GM12878 (cell line): Measurements from ENCODE around the gene ANKRD11. TPM values are rescaled to one million over a fixed set of nuclear protein-coding genes. Genes with fewer than 3 reads are reported as not detected.
"Not testable (repeated sequence)": the region's sequence is repeated elsewhere in the genome, so short reads cannot be mapped to it uniquely, and the experiment has no call there.

Source experiments
- ATAC-seq: fragments of 200-7000 bp; cut with Tn5 transposase; 3 replicates; pipeline ENCODE4 v1.9.1; 2020; ENCODE audit warnings: mild to moderate bottlenecking, moderate library complexity
- BruUV-seq: library from RNA; stranded (reverse); fragments of 400-500 nt; replicated peaks from 2 replicates; lab custom pipeline; 2021; lab: Mats Ljungman, UMichigan
- CTCF ChIA-PET: fragments of 300-600 bp; sonication (Branson Sonifier 250); formaldehyde crosslinking; extraction: SDS; loops from one replicate; lab custom pipeline; 2021; ENCODE audit warnings: inconsistent platforms; lab: Yijun Ruan, JAX
- POLR2A ChIA-PET: fragments of 350-600 bp; formaldehyde crosslinking; extraction: SDS; loops from one replicate; lab custom pipeline; 2021; ENCODE audit warnings: inconsistent platforms; lab: Charles Lee
- RAD21 ChIA-PET: fragments of 300-600 bp; sonication (Branson Sonifier 250); formaldehyde crosslinking; loops from one replicate; lab custom pipeline; 2023; ENCODE audit warnings: antibody characterized with exemption; ENCODE audit not compliant: unreplicated experiment; lab: Charles Lee
- SMC1A ChIA-PET: fragments of 300-600 bp; sonication (Branson Sonifier 250); formaldehyde crosslinking; loops from one replicate; lab custom pipeline; 2023; ENCODE audit not compliant: unreplicated experiment, uncharacterized antibody; lab: Charles Lee
- DNase-seq: peaks from one replicate; pipeline ENCODE4 v3.0.0-alpha.2; 2011; ENCODE audit warnings: low read depth, low spot score
- FAIRE-seq: peaks from 3 replicates; lab custom pipeline; 2011; peaks lifted over from hg19 to GRCh38; lab: Jason Lieb, UNC
- H2AFZ ChIP-seq: 2 replicates; pipeline ENCODE4 v1.6.0; 2011; ENCODE audit warnings: low read depth, low read length, control low read depth; ENCODE audit not compliant: control insufficient read depth
- H3K27ac ChIP-seq: 2 replicates; pipeline ENCODE4 v1.5.1; 2011; ENCODE audit warnings: control low read depth; ENCODE audit not compliant: control insufficient read depth, insufficient read depth
- H3K27me3 ChIP-seq, 2 experiments: replicated peaks in 1 of 2; 2 replicates each; pipeline versions ENCODE4 v1.6.0 to v1.6.1; 2011; ENCODE audit warnings: low read length in 1 of 2; ENCODE audit not compliant: control insufficient read depth in 2 of 2, insufficient read depth in 2 of 2
- H3K36me3 ChIP-seq, 2 experiments: 2 replicates each; pipeline ENCODE4 v1.5.1; 2011; ENCODE audit warnings: low read length in 1 of 2; ENCODE audit not compliant: control insufficient read depth in 2 of 2, insufficient read depth in 2 of 2
- H3K4me1 ChIP-seq: 2 replicates; pipeline ENCODE4 v1.6.1; 2011; ENCODE audit warnings: mild to moderate bottlenecking, low read length, moderate library complexity, mixed read lengths; ENCODE audit not compliant: control insufficient read depth, insufficient read depth
- H3K4me2 ChIP-seq: 2 replicates; pipeline ENCODE4 v1.6.0; 2011; ENCODE audit warnings: control low read depth; ENCODE audit not compliant: control insufficient read depth, insufficient read depth
- H3K4me3 ChIP-seq: fragments of 200-600 bp; sonication (generic); 2 replicates; pipeline ENCODE4 v1.5.1; 2016
- H3K79me2 ChIP-seq: 2 replicates; pipeline ENCODE4 v1.6.0; 2011; ENCODE audit warnings: low read length; ENCODE audit not compliant: control insufficient read depth, insufficient read depth
- H3K9ac ChIP-seq: 2 replicates; pipeline ENCODE4 v1.8.0; 2011; ENCODE audit warnings: low read length, control low read depth, mixed read lengths; ENCODE audit not compliant: control insufficient read depth, insufficient read depth
- H3K9me3 ChIP-seq: replicated peaks from 3 replicates; pipeline ENCODE4 v1.5.1; 2011; ENCODE audit warnings: mild to moderate bottlenecking, low read length; ENCODE audit not compliant: control insufficient read depth, insufficient read depth
- H4K20me1 ChIP-seq: 2 replicates; pipeline ENCODE4 v1.6.0; 2011; ENCODE audit not compliant: control insufficient read depth, insufficient read depth
- ETV6 ChIP-seq, 2 experiments: fragments of 450-650 bp in 1 of 2; IDR thresholded peaks in 1 of 2; conservative IDR thresholded peaks in 1 of 2; 2 replicates each; pipeline ENCODE4 v1.6.1; 2014; ENCODE audit warnings: antibody characterized with exemption in 1 of 2, borderline replicate concordance in 1 of 2, low read depth in 1 of 2, mild to moderate bottlenecking in 1 of 2, moderate library complexity in 1 of 2
- HDAC6 ChIP-seq: fragments of 200-600 bp; sonication (generic); IDR thresholded peaks from one replicate; pipeline ENCODE4 v1.8.0; 2017; ENCODE audit warnings: antibody characterized with exemption; ENCODE audit not compliant: unreplicated experiment
- POLR2A ChIP-seq: IDR thresholded peaks from 2 replicates; pipeline ENCODE4 v1.6.1; 2011; ENCODE audit warnings: low read depth, mild to moderate bottlenecking, low read length
- POLR2AphosphoS5 ChIP-seq: IDR thresholded peaks from 2 replicates; pipeline ENCODE4 v1.6.1; 2011; ENCODE audit warnings: mild to moderate bottlenecking, low read length, inconsistent platforms
- RB1 ChIP-seq: fragments of 450-650 bp; formaldehyde crosslinking; IDR thresholded peaks from 2 replicates; pipeline ENCODE4 v1.6.1; 2017; ENCODE audit warnings: mild to moderate bottlenecking, borderline replicate concordance
- TCF12 ChIP-seq: IDR thresholded peaks from 2 replicates; pipeline ENCODE4 v1.6.1; 2011; ENCODE audit warnings: low read depth, mild to moderate bottlenecking, low read length
- ZNF217 ChIP-seq: fragments of 450-650 bp; IDR thresholded peaks from 2 replicates; pipeline ENCODE4 v1.6.1; 2017; ENCODE audit warnings: antibody characterized with exemption, mild to moderate bottlenecking
- ZNF274 ChIP-seq: IDR thresholded peaks from one replicate; pipeline ENCODE4 v1.8.0; 2011; ENCODE audit not compliant: insufficient read length, insufficient read depth
- WGBS: methylation state at CpG from one replicate; pipeline ENCODE4 v1.1.6; 2016; ENCODE audit warnings: low lambda C conversion rate; ENCODE audit not compliant: insufficient replicate concordance, insufficient coverage; ENCODE audit errors: missing lambda C conversion rate; 5-methylcytosine and 5-hydroxymethylcytosine counted together
- in situ Hi-C: fragments of 300-500 bp; cut with MboI; formaldehyde crosslinking; loops from 9 replicates; pipeline ENCODE4 v1.14.3; 2018; ENCODE audit warnings: mixed read lengths
- intact Hi-C: fragments of 100-400 bp; cut with micrococcal nuclease; formaldehyde crosslinking; loops from one replicate; pipeline ENCODE4 v1.14.2; 2022; ENCODE audit not compliant: unreplicated experiment
- polyA plus RNA-seq, 11 experiments: library from polyadenylated mRNA; depleted of rRNA in 4 of 11; unstranded in 6 of 11; stranded (reverse) in 5 of 11; fragments of >200 nt; fragmentation: Nextera tagmentation in 4 of 11; fragmentation: Illumina TruSeq in 1 of 11; extraction: Ambion mirVana in 4 of 11; extraction: Trizol in 1 of 11; gene quantifications; 1 replicate in 1 of 11; 2 replicates in 10 of 11; pipeline versions ENCODE4 v1.2.1 to v1.2.3, GENCODE V29; 2011 to 2016; ENCODE audit warnings: inconsistent platforms in 2 of 11, missing spikeins in 2 of 11, low read depth in 1 of 11
- total RNA-seq, 4 experiments: library from RNA; depleted of rRNA in 3 of 4; stranded (reverse); fragments of >200 nt in 3 of 4; fragmentation: Illumina TruSeq in 1 of 4; extraction: Trizol in 1 of 4; gene quantifications; 2 replicates each; pipeline versions ENCODE4 v1.2.1 to v1.2.3, GENCODE V29; 2013 to 2021

The ANKRD11 gene
- total and polyA plus RNA-seq, 10 of the 15 experiments (the other 5 are each of a cell fraction or from before 2014, with no cell fraction given), result 5.1 to 103 (median 27.4) TPM

- SMC1A ChIA-PET, result no interaction called here
- H3K4me2 ChIP-seq, result no peak overlapping the region
- ATAC-seq, result no peak
Observed at GRCh38 chr16:89330177-89330856, 160.0 kb downstream of the ANKRD11 start.

GRCh38 chr16:89329830-89330176 is 160.6 kb downstream of the ANKRD11 start:
- 96% methylated on average over 4 of the region's 4 CpGs for WGBS
- DNase-seq, BruUV-seq, SMC1A ChIA-PET, H3K9me3 ChIP-seq, FAIRE-seq, H2AFZ ChIP-seq, ATAC-seq, H3K4me2 ChIP-seq, CTCF ChIA-PET, H3K27ac ChIP-seq, H3K36me3 ChIP-seq, H3K9ac ChIP-seq, H3K27me3 ChIP-seq, RAD21 ChIA-PET, H3K4me3 ChIP-seq: not testable (repeated sequence)
- POLR2A ChIA-PET, result interaction anchor here (0.6 kb wide), 1 partner anchor 133 kb away, joined by 3 read pairs; no protein-coding TSS in a partner anchor
- Histone ChIP-seq H3K4me1 (peaks cover 39% of the 10 kb centered on the region), H4K20me1 (peaks cover 13% of the 10 kb centered on the region), H3K79me2 (peaks cover 86% of the 10 kb centered on the region)
- in situ Hi-C loops, result loop anchor here (5.0 kb wide), 1 partner anchor 227 kb away; no protein-coding TSS in a partner anchor
- intact Hi-C loops, result loop anchor here (5.0 kb wide), 2 partner anchors 157 to 177 kb away; partner anchors contain the start of gene SPG7

More at GRCh38 chr16:89330177-89330856, 160.0 kb downstream of the ANKRD11 start:
- H3K27ac ChIP-seq, result no peak overlapping the region
- in situ Hi-C loops (loop anchor here (5.0 kb wide), 1 partner anchor 227 kb away; no protein-coding TSS in a partner anchor), intact Hi-C loops (loop anchor here (5.0 kb wide), 2 partner anchors 157 to 177 kb away; partner anchors contain the start of gene SPG7)
- H2AFZ ChIP-seq, result no peak overlapping the region
- no peaks in the 10 kb centered on the region for H3K27me3 ChIP-seq
- ChIA-PET RAD21 (no interaction called here), CTCF (no interaction called here), POLR2A (interaction anchor here (0.6 kb wide), 1 partner anchor 134 kb away, joined by 3 read pairs; no protein-coding TSS in a partner anchor)
- TF ChIP-seq RB1, result no peak
- peak; percentile 35; the same call in 1 of the 2 replicates for TF ChIP-seq POLR2A
- TF ChIP-seq ETV6 (conservative IDR thresholded peaks at IDR 0.05 in 1 of 2, IDR thresholded peaks at IDR 0.05 in 1 of 2; ENCODE audit: borderline replicate concordance in 1 of 2, low read depth in 1 of 2), result peak in 1 of 2 experiments; percentile 36; a peak in 1 of 4 replicates
- TF ChIP-seq HDAC6, result no peak
- TF ChIP-seq ZNF274, result no peak
- no peak for TF ChIP-seq ZNF217
- TF ChIP-seq POLR2AphosphoS5, result no peak
- TF ChIP-seq TCF12, result no peak
- no peak for DNase-seq
- H3K79me2 ChIP-seq, result peaks cover 87% of the 10 kb centered on the region
- 85% methylated on average over 18 of the region's 25 CpGs for WGBS
- no TSS peak for BruUV-seq
- H3K9ac ChIP-seq, result no peak overlapping the region
- H3K4me1 ChIP-seq, result peaks cover 39% of the 10 kb centered on the region
- no peaks in the 10 kb centered on the region for H3K9me3 ChIP-seq
- peaks cover 16% of the 10 kb centered on the region for H4K20me1 ChIP-seq
- no peak for FAIRE-seq
- no peak overlapping the region for H3K4me3 ChIP-seq
- H3K36me3 ChIP-seq, result no peaks in the 10 kb centered on the region; a peak in 2 of 4 replicates
